Omental fat pad (tissue), 4 donors: ENCODE measurements around the gene UVSSA. TPM values are rescaled to one million over a fixed set of nuclear protein-coding genes. Genes with fewer than 3 reads are reported as not detected.

Source experiments
- ATAC-seq: fragments of 150-250 bp; one replicate; pipeline ENCODE4 v1.9.1; 2016; ENCODE audit warnings: mild to moderate bottlenecking, moderate library complexity; ENCODE audit not compliant: low FRiP score
- DNase-seq: peaks from one replicate; pipeline ENCODE4 v3.0.0-alpha.2; 2019; ENCODE audit warnings: low spot score
- total RNA-seq, 4 donors: library from RNA; depleted of rRNA; stranded (reverse); fragments of >200 nt; gene quantifications; one replicate each; pipeline ENCODE4 v1.1.0, GENCODE V29; 2016
- TF ChIP-seq, protein P1 (sequence below), 3 donors: fragments of 450-650 bp; IDR thresholded peaks; one replicate each; pipeline ENCODE4 v1.5.1; 2016 to 2017; ENCODE audit warnings: antibody characterized with exemption in 3 of 3, mild to moderate bottlenecking in 3 of 3, moderate library complexity in 2 of 3

Gene UVSSA
- total RNA-seq, 4 donors from 2014 or later, result 10.2 to 28.2 (median 13.0) TPM

DNA sequence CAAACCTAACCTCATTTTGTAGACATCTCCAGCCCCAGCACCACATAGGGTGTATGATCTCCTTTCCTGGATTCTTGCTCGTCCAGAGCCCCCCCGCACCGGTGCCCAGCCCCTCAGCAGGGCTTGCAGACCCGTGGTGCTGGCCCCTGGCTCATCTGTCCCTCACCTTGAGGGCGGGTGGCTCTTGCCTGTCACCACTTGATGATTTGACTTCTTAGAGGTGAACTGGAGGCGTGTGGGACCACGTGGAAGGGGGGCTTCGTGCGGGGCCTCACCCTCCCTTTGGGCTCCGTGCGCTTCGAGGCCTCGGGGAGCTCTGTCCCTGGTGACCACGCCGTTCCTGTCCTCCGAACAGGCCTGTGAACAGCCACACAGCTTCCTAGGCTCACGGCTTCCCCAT is 15.5 kb downstream of the UVSSA start:
- ATAC-seq (no peak), DNase-seq (no peak)
- TF ChIP-seq, protein P1, sequence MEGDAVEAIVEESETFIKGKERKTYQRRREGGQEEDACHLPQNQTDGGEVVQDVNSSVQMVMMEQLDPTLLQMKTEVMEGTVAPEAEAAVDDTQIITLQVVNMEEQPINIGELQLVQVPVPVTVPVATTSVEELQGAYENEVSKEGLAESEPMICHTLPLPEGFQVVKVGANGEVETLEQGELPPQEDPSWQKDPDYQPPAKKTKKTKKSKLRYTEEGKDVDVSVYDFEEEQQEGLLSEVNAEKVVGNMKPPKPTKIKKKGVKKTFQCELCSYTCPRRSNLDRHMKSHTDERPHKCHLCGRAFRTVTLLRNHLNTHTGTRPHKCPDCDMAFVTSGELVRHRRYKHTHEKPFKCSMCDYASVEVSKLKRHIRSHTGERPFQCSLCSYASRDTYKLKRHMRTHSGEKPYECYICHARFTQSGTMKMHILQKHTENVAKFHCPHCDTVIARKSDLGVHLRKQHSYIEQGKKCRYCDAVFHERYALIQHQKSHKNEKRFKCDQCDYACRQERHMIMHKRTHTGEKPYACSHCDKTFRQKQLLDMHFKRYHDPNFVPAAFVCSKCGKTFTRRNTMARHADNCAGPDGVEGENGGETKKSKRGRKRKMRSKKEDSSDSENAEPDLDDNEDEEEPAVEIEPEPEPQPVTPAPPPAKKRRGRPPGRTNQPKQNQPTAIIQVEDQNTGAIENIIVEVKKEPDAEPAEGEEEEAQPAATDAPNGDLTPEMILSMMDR (IDR thresholded peaks at IDR 0.05), result no peak

DNA sequence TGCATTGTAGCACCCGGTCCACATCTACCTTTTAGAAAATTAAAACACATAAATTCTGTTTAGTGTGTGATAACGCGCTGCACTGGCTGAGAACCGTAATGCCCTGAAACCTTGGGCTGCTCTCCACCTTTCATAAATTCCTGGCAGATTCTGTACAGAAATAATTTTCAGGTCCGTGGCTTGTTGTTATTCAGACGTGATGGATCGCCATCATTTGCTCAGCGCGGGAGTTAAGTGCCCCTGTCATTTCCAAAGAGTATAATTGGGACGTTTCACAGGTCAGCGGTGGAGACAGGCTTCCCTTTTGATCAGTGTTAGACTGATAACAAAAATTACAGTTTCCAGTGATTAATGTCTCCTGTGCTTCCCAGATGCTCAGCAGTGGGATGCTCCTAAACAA is 16.5 kb downstream of the UVSSA start:
- TF ChIP-seq, protein P1 (IDR thresholded peaks at IDR 0.05), result no peak

DNA sequence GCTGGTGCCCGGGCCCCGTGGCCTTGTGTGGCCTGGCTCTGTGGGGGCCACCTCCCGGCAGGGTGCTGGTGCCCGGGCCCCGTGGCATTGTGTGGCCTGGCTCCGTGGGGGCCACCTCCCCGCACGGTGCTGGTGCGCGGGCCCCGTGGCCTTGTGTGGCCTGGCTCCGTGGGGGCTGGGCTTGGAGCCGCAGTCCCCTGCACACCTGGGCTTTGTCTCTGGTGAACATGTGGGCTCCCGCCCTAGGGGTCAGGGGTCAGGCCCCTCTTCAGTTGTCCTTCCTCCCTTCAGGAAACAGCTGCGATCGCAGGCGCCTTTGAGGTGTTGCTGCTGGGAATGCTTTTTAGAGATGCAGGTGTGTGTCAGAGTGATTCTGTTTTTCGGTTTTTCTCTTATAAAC is 17.2 kb downstream of the UVSSA start:
- TF ChIP-seq, protein P1 (IDR thresholded peaks at IDR 0.05), result no peak
- ATAC-seq (no peak), DNase-seq (no peak)

More for the DNA sequence above, 16.5 kb downstream of the UVSSA start:
- no peak for ATAC-seq
- no peak for DNase-seq

DNA sequence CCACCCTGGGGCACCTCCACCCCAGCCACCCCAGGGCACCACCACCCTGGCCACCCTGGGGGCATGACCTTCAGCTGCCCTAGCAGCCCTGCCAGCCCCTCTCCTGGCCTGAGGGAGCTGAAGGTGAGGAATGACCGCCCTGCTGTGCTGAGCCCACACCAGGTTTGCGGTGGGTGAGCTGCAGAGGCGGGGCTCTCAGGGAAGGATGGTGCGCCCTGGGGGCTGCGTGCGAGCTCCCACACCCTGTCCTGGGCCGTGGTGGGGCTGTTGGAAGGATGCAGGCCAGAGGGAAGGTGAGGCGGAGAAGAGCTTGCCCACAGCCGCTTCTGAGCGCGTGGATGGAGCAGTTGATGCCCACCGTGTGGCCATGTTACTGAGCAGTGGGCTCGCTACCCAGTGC is 17.7 kb downstream of the UVSSA start:
- DNase-seq (no peak), ATAC-seq (no peak)
- TF ChIP-seq, protein P1 (IDR thresholded peaks at IDR 0.05), result no peak

DNA sequence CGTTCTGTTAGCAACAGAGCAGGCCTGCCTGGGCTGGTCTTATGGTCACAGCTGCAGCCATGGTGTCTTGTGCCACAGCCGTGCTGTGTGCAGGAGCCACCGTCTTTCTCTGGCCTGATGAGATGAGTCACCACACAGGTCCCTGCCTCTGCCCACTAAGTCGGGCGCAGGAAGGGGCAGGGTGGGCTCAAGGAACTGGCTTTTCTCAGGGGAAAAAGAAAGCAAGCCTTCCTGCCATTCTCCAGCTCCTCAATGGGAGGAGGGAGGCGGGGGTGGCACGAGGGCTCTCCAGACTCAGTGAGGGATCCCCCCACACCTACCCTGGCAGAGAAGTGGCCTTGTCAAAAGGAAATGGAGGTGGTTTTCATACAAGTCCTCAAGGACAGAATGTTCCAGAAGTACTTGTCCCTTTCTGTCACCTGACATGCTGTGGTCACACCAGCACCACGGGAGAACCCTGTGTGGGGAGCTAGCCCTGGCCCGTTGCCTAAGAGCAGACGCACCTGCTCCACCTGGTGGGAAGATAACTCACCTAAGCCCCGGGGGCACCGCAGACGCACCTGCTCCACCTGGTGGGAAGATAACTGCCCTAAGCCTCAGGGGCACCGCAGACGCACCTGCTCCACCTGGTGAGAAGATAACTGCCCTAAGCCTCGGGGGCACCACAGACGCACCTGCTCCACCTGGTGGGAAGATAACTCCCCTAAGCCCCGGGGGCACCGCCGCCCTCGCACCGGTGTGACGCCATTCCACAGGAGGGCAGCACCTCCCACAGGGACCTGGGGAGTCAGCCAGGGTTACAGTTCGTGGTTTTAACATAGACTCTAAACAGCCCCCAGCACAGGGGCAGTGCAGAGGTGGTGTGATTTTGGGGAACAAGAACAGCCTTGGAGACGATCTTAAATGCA is 18.5 kb downstream of the UVSSA start:
- TF ChIP-seq, protein P1 (IDR thresholded peaks at IDR 0.05), result no peak
- no peak for DNase-seq
- no peak for ATAC-seq

DNA sequence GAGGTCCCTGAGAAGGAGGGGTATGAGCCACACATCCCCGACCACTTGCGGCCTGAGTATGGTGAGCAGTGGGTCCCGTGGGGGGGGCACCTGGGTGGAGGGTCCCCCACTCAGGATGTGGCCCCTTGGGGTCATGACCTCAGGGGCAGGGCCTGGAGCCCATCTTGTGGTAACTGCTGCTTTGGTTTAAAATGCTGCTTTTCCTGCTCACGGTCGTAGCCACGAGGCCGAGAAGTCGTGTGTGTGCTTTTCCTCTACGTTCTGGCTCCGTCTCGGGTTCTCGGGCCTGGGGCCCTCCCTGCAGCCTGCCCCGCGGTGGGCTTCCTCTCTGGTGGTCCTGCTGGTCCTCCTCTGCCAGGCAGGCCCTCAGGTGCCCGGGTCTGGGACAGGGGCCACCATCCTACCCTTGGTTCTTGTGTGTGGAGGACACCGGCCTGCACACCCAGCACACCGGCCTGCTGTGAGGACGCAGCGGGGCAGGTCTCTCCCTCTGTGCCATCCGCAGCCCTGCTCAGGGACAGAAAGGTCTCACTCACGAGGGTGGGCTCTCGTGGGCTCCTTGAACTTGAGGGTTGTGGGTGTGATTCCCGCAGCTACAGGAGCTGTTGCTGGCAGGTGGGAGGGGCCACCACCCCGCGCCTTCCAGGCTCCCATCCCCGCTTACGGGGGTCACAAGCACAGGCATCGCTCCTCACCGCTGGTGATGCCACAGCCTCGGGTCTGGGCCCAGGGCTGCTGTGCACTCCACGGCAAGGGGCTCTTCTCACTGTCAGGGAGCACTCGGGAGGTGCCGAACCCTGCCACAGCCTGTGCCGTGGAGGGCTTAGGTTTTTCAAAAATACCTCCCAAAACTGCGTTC is 19.6 kb downstream of the UVSSA start:
- no peak for ATAC-seq
- TF ChIP-seq, protein P1 (IDR thresholded peaks at IDR 0.05), result no peak
- no peak for DNase-seq
